Measurements from ENCODE around the gene SRGAP2C.
"Not testable (repeated sequence)": the region's sequence is repeated elsewhere in the genome, so short reads cannot be mapped to it uniquely, and the experiment has no call there.

DNA sequence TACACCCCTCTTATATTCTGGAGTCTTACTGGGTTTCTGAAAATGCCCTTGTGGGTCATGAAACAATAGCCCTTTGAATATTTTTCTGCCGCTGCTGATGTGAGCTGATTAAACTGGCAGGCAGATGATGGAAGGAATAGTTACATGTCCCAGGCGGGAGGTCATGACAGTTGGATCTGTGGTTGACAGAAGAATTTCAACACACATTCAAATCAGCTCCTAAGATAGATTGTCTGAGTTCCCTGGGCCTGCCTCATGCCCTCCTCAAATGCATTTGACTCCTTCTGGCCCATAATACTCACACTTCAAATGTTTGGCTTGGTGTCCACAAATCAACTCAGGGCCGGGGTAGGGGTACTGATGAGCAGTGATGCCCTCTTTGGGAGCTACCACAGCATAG is 161.9 kb downstream of the SRGAP2C start:
- TF ChIP-seq, protein P1, sequence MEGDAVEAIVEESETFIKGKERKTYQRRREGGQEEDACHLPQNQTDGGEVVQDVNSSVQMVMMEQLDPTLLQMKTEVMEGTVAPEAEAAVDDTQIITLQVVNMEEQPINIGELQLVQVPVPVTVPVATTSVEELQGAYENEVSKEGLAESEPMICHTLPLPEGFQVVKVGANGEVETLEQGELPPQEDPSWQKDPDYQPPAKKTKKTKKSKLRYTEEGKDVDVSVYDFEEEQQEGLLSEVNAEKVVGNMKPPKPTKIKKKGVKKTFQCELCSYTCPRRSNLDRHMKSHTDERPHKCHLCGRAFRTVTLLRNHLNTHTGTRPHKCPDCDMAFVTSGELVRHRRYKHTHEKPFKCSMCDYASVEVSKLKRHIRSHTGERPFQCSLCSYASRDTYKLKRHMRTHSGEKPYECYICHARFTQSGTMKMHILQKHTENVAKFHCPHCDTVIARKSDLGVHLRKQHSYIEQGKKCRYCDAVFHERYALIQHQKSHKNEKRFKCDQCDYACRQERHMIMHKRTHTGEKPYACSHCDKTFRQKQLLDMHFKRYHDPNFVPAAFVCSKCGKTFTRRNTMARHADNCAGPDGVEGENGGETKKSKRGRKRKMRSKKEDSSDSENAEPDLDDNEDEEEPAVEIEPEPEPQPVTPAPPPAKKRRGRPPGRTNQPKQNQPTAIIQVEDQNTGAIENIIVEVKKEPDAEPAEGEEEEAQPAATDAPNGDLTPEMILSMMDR (IDR thresholded peaks at IDR 0.05) = not testable (repeated sequence)
- TF ChIP-seq POLR2A (IDR thresholded peaks at IDR 0.05) = not testable (repeated sequence)

Data from right lobe of liver (tissue), 4 donors.